PC-9 (cell line): ENCODE measurements around the gene TBX10.

Experiments
- EZH2 ChIP-seq: fragments of 200-600 bp; sonication (generic); IDR thresholded peaks from 2 replicates; pipeline ENCODE4 v1.8.0; 2017; ENCODE audit warnings: antibody characterized with exemption, low read depth
- TF ChIP-seq, protein P1 (sequence below): fragments of 200-600 bp; sonication (generic); conservative IDR thresholded peaks from 2 replicates; pipeline ENCODE4 v1.6.1; 2017; ENCODE audit warnings: mixed run types, antibody characterized with exemption, mild to moderate bottlenecking, moderate library complexity

DNA sequence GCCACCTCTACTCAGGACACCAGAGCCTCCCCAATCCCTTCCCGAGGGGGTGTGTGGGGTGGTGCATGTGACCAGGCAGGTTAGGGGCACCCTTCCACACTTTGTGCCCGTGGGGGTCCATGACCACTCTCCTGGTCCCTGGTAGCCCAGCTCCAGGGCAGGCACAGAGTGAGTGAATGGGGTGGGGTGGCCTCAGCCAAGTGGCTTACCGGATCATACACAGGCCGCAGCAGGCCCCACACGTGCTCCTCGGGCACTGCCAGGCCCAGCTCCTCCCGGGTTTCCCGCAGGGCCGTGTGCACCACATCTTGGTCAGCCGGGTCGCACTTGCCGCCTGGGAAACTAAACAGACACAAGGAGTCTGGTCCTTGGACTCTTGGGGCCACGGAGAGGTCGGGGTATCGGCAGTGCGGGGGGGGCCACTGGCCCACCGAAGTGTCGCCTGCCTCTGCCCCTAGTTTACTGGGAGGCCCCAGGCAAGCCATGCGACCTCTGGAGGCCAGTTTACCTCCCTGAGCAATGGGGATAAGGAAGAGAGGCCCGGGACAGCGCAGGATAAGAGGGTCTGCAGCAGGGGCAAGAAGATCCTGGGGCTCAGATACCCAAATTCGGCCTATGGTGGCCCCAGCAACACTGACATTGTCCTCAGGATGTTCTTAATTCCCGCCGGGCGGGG, 10.7 kb downstream of the TBX10 start:
- TF ChIP-seq, protein P1, sequence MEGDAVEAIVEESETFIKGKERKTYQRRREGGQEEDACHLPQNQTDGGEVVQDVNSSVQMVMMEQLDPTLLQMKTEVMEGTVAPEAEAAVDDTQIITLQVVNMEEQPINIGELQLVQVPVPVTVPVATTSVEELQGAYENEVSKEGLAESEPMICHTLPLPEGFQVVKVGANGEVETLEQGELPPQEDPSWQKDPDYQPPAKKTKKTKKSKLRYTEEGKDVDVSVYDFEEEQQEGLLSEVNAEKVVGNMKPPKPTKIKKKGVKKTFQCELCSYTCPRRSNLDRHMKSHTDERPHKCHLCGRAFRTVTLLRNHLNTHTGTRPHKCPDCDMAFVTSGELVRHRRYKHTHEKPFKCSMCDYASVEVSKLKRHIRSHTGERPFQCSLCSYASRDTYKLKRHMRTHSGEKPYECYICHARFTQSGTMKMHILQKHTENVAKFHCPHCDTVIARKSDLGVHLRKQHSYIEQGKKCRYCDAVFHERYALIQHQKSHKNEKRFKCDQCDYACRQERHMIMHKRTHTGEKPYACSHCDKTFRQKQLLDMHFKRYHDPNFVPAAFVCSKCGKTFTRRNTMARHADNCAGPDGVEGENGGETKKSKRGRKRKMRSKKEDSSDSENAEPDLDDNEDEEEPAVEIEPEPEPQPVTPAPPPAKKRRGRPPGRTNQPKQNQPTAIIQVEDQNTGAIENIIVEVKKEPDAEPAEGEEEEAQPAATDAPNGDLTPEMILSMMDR, result no peak
- no peak for TF ChIP-seq EZH2
